Fibroblast of lung (primary cell): ENCODE data around the gene RTN4IP1. TPM values are rescaled to one million over a fixed set of nuclear protein-coding genes. Genes with fewer than 3 reads are reported as not detected.

ENCODE experiments used
- DNase-seq, 2 donors: peaks; one replicate each; pipeline versions ENCODE4 v3.0.0 to v3.0.0-alpha.2; 2010; ENCODE audit warnings: low read depth in 2 of 2
- H2AFZ ChIP-seq: 2 replicates; pipeline ENCODE4 v1.5.1; 2012; ENCODE audit warnings: low read length, control low read depth, inconsistent platforms
- H3K27ac ChIP-seq: 2 replicates; pipeline ENCODE4 v1.5.1; 2011; ENCODE audit warnings: low read length, control low read depth; ENCODE audit not compliant: insufficient read depth
- H3K27me3 ChIP-seq: 2 replicates; pipeline ENCODE4 v1.5.1; 2011; ENCODE audit warnings: mild to moderate bottlenecking, low read length; ENCODE audit not compliant: control insufficient read depth, insufficient read depth
- H3K36me3 ChIP-seq: 2 replicates; pipeline ENCODE4 v1.5.1; 2011; ENCODE audit warnings: low read length; ENCODE audit not compliant: control insufficient read depth, insufficient read depth
- H3K4me1 ChIP-seq: 2 replicates; pipeline ENCODE4 v1.5.1; 2011; ENCODE audit warnings: low read length; ENCODE audit not compliant: control insufficient read depth, insufficient read depth; ENCODE audit errors: extremely low read depth
- H3K4me2 ChIP-seq: 2 replicates; pipeline ENCODE4 v1.5.1; 2011; ENCODE audit warnings: low read length, control low read depth; ENCODE audit not compliant: insufficient read depth; ENCODE audit errors: extremely low read depth
- H3K4me3 ChIP-seq, 4 experiments: fragments of 200-600 bp in 1 of 4; sonication (generic) in 1 of 4; replicated peaks in 1 of 4; 2 replicates each; pipeline ENCODE4 v1.5.1; 2011 to 2016; ENCODE audit warnings: low read length in 4 of 4, low read depth in 3 of 4, mild to moderate bottlenecking in 3 of 4, control low read depth in 2 of 4, inconsistent platforms in 1 of 4, mixed read lengths in 1 of 4; ENCODE audit not compliant: insufficient read depth in 1 of 4; ENCODE audit errors: control extremely low read depth in 1 of 4
- H3K79me2 ChIP-seq: 2 replicates; pipeline ENCODE4 v1.5.1; 2012; ENCODE audit warnings: mild to moderate bottlenecking, low read length, inconsistent platforms; ENCODE audit not compliant: control insufficient read depth, insufficient read depth
- H3K9ac ChIP-seq: 2 replicates; pipeline ENCODE4 v1.5.1; 2011; ENCODE audit warnings: mild to moderate bottlenecking, low read length, control low read depth; ENCODE audit not compliant: insufficient read depth
- H3K9me3 ChIP-seq: 2 replicates; pipeline ENCODE4 v1.5.1; 2012; ENCODE audit warnings: low read depth, low read length; ENCODE audit not compliant: control insufficient read depth, insufficient read depth
- H4K20me1 ChIP-seq: 2 replicates; pipeline ENCODE4 v1.5.1; 2011; ENCODE audit warnings: low read length; ENCODE audit not compliant: control insufficient read depth, insufficient read depth; ENCODE audit errors: extremely low read depth
- CTCF ChIP-seq, 2 donors: IDR thresholded peaks in 1 of 2; conservative IDR thresholded peaks in 1 of 2; 1 replicate in 1 of 2; 2 replicates in 1 of 2; pipeline ENCODE4 v1.5.1; 2011 to 2012; ENCODE audit warnings: low read length in 2 of 2, control low read depth in 1 of 2, inconsistent platforms in 1 of 2, low read depth in 1 of 2, mild to moderate bottlenecking in 1 of 2
- EZH2 ChIP-seq: IDR thresholded peaks from 2 replicates; pipeline ENCODE4 v1.5.1; 2012; ENCODE audit warnings: low read length, control low read depth, mild to moderate bottlenecking; ENCODE audit errors: missing control alignments
- polyA plus RNA-seq, 2 donors: library from polyadenylated mRNA; depleted of rRNA in 1 of 2; stranded (reverse) in 1 of 2; unstranded in 1 of 2; fragments of >200 nt; gene quantifications; 2 replicates each; pipeline ENCODE4 v1.2.1, GENCODE V29; 2011 to 2012; ENCODE audit warnings: missing spikeins in 1 of 2
- total RNA-seq: library from RNA; depleted of rRNA; stranded (reverse); fragments of >200 nt; gene quantifications from 2 replicates; pipeline ENCODE4 v1.2.1, GENCODE V29; 2014

Gene RTN4IP1
- total and polyA plus RNA-seq, 2 donors (not counting 1 experiment from before 2014, with no cell fraction given): 8.4 to 9.2 TPM

- H3K79me2 ChIP-seq: no peaks in the 10 kb centered on the region
- no peak overlapping the region for H3K9ac ChIP-seq
- TF ChIP-seq EZH2 (no peak), CTCF (conservative IDR thresholded peaks at IDR 0.05 in 1 of 2, IDR thresholded peaks at IDR 0.05 in 1 of 2; ENCODE audit: low read depth in 1 of 2, low read length in 2 of 2) (no peak)
- H3K4me1 ChIP-seq: peaks cover 9% of the 10 kb centered on the region
- H3K4me2 ChIP-seq: peak overlapping the region; percentile 63
- H3K4me3 ChIP-seq: no peak overlapping the region
- no peaks in the 10 kb centered on the region for H3K27me3 ChIP-seq
- H4K20me1 ChIP-seq: no peaks in the 10 kb centered on the region
- peak overlapping the region; percentile 6 for H2AFZ ChIP-seq
- no peak overlapping the region for H3K27ac ChIP-seq
- no peaks in the 10 kb centered on the region for H3K36me3 ChIP-seq
- H3K9me3 ChIP-seq: no peaks in the 10 kb centered on the region
- peak; percentile 60 to 88 for DNase-seq
These were observed 54.4 kb downstream of the RTN4IP1 start for GRCh38 chr6:106574741-106575458.

GRCh38 chr6:106572875-106573585, 56.3 kb downstream of the RTN4IP1 start:
- Histone ChIP-seq H3K36me3 (no peaks in the 10 kb centered on the region), H3K27me3 (no peaks in the 10 kb centered on the region), H3K9me3 (no peaks in the 10 kb centered on the region), H3K4me2 (no peak overlapping the region), H3K27ac (no peak overlapping the region), H3K4me3 (no peak overlapping the region), H3K79me2 (no peaks in the 10 kb centered on the region), H2AFZ (no peak overlapping the region), H3K4me1 (peaks cover 9% of the 10 kb centered on the region), H4K20me1 (no peaks in the 10 kb centered on the region), H3K9ac (no peak overlapping the region)
- no peak for DNase-seq
- TF ChIP-seq CTCF (conservative IDR thresholded peaks at IDR 0.05 in 1 of 2, IDR thresholded peaks at IDR 0.05 in 1 of 2; ENCODE audit: low read depth in 1 of 2, low read length in 2 of 2) (no peak), EZH2 (no peak)

- no peak for TF ChIP-seq CTCF (conservative IDR thresholded peaks at IDR 0.05 in 1 of 2, IDR thresholded peaks at IDR 0.05 in 1 of 2; ENCODE audit: low read depth in 1 of 2, low read length in 2 of 2)
- TF ChIP-seq EZH2: no peak
- H3K4me3 ChIP-seq: no peak overlapping the region
- H4K20me1 ChIP-seq: no peaks in the 10 kb centered on the region
- H3K36me3 ChIP-seq: no peaks in the 10 kb centered on the region
- DNase-seq: no peak
- H3K9ac ChIP-seq: no peak overlapping the region
- peaks cover 9% of the 10 kb centered on the region for H3K4me1 ChIP-seq
- no peak overlapping the region for H3K4me2 ChIP-seq
- no peak overlapping the region for H3K27ac ChIP-seq
- H3K9me3 ChIP-seq: no peaks in the 10 kb centered on the region
- H3K27me3 ChIP-seq: no peaks in the 10 kb centered on the region
- H3K79me2 ChIP-seq: no peaks in the 10 kb centered on the region
- no peak overlapping the region for H2AFZ ChIP-seq
These were observed 56.9 kb downstream of the RTN4IP1 start for GRCh38 chr6:106572436-106572835.
